H1 (cell line): ENCODE results near the gene PLXNA3. TPM values are rescaled to one million over a fixed set of nuclear protein-coding genes. Genes with fewer than 3 reads are reported as not detected.

Experiments
- ATF2 ChIP-seq: IDR thresholded peaks from 2 replicates; pipeline ENCODE4 v1.6.1; 2012; ENCODE audit warnings: low read length, inconsistent platforms
- SIRT6 ChIP-seq: IDR thresholded peaks from one replicate; pipeline ENCODE4 v1.7.1; 2012; ENCODE audit warnings: low read length, inconsistent platforms
- microRNA-seq, 2 experiments: library from miRNA; unstranded; fragments of <30 nt; microRNA quantifications; one replicate each; pipeline versions ENCODE4 to v1.2.0, GENCODE V29; 2016 to 2020; ENCODE audit warnings: borderline microRNAs expressed in 2 of 2, borderline number of aligned reads in 2 of 2, borderline replicate concordance in 1 of 2
- polyA plus RNA-seq, 7 experiments: library from polyadenylated mRNA; depleted of rRNA in 3 of 7; stranded (reverse) in 5 of 7; unstranded in 2 of 7; fragments of >200 nt in 5 of 7; fragments of 200-250 nt in 2 of 7; gene quantifications; 1 replicate in 5 of 7; 2 replicates in 1 of 7; 4 replicates in 1 of 7; pipeline versions ENCODE4 v1.2.1 to v1.2.3, GENCODE V29; 2011 to 2013; ENCODE audit warnings: missing spikeins in 2 of 7, mixed read lengths in 2 of 7
- small RNA-seq: library from polyadenylated mRNA; stranded (forward); fragments of <200 nt; extraction: miRNeasy Mini kit (QIAGEN cat#:217004); gene quantifications from one replicate; pipeline ENCODE3, GENCODE V24; 2013; ENCODE audit not compliant: insufficient read depth
- total RNA-seq: library from RNA; stranded (reverse); fragmentation: NEBNext Ultra II Directional; extraction: Animal tissue kit (Norgen Biotek cat#: 25700); gene quantifications from 2 replicates; pipeline ENCODE4 v1.2.1, GENCODE V29; 2021

Gene PLXNA3
- total and polyA plus RNA-seq, 2 of the 8 experiments (the other 6 are each of a cell fraction or from before 2014, with no cell fraction given): 10.7 to 18.2 TPM

GRCh38 chrX:154526901-154527675 lies 69.0 kb downstream of the PLXNA3 start (continued):
- no peak for TF ChIP-seq SIRT6
- no peak for TF ChIP-seq ATF2
- TF ChIP-seq, all 59 proteins: peak for 4

Small RNA genes lying within 50 kb of the gene (microRNA-seq; reads per million reads assigned to microRNA genes)
- 0 to 0.41 reads per million in 2 experiments for gene MIR6858

Small RNA genes lying within 50 kb of the gene (small RNA-seq; reads per million reads assigned to genes)
- 0.51 reads per million for gene MIR6858
- gene RN7SL697P: not detected

Other genes starting within 250 kb of the PLXNA3 start
- not detected in 2 replicates for gene OPN1MW2, start 238.5 kb upstream of the PLXNA3 start, total RNA-seq
- gene OPN1MW2, start 238.5 kb upstream of the PLXNA3 start, polyA plus RNA-seq (2011; rRNA removed): not detected in 2 replicates
- gene OPN1MW3, start 200.7 kb upstream of the PLXNA3 start, total RNA-seq: not detected in 2 replicates
- not detected in 2 replicates for gene OPN1MW3, start 200.7 kb upstream of the PLXNA3 start, polyA plus RNA-seq (2011; rRNA removed)
- not detected in 2 replicates for gene TEX28, start 163.2 kb upstream of the PLXNA3 start, total RNA-seq
- not detected in 2 replicates for gene TEX28, start 163.2 kb upstream of the PLXNA3 start, polyA plus RNA-seq (2011; rRNA removed)
- gene TKTL1, start 162.5 kb upstream of the PLXNA3 start, total RNA-seq: not detected in 2 replicates
- gene TKTL1, start 162.5 kb upstream of the PLXNA3 start, polyA plus RNA-seq (2011; rRNA removed): 0.03 and 0.05 TPM in 2 replicates
- 925 and 957 TPM in 2 replicates for gene FLNA, start 83.6 kb upstream of the PLXNA3 start, total RNA-seq
- 315 and 451 TPM in 2 replicates for gene FLNA, start 83.6 kb upstream of the PLXNA3 start, polyA plus RNA-seq (2011; rRNA removed)
- gene EMD, start 79.0 kb upstream of the PLXNA3 start, total RNA-seq: 104 and 109 TPM in 2 replicates
- 45.5 and 128 TPM in 2 replicates for gene EMD, start 79.0 kb upstream of the PLXNA3 start, polyA plus RNA-seq (2011; rRNA removed)
- gene RPL10, start 59.9 kb upstream of the PLXNA3 start, total RNA-seq: 2,633 and 2,739 TPM in 2 replicates
- gene RPL10, start 59.9 kb upstream of the PLXNA3 start, polyA plus RNA-seq (2011; rRNA removed): 4,127 and 4,293 TPM in 2 replicates
- gene DNASE1L1, start 49.0 kb upstream of the PLXNA3 start, total RNA-seq: 8.7 and 10.3 TPM in 2 replicates
- 30.0 and 30.4 TPM in 2 replicates for gene DNASE1L1, start 49.0 kb upstream of the PLXNA3 start, polyA plus RNA-seq (2011; rRNA removed)
- gene TAFAZZIN, start 46.7 kb upstream of the PLXNA3 start, total RNA-seq: 23.9 and 25.3 TPM in 2 replicates
- 28.6 and 42.8 TPM in 2 replicates for gene TAFAZZIN, start 46.7 kb upstream of the PLXNA3 start, polyA plus RNA-seq (2011; rRNA removed)
- gene ATP6AP1, start 29.6 kb upstream of the PLXNA3 start, total RNA-seq: 44.6 and 46.7 TPM in 2 replicates
- gene ATP6AP1, start 29.6 kb upstream of the PLXNA3 start, polyA plus RNA-seq (2011; rRNA removed): 80.8 and 87.8 TPM in 2 replicates
- 83.1 and 85.8 TPM in 2 replicates for gene GDI1, start 21.1 kb upstream of the PLXNA3 start, total RNA-seq
- gene GDI1, start 21.1 kb upstream of the PLXNA3 start, polyA plus RNA-seq (2011; rRNA removed): 136 and 186 TPM in 2 replicates
- 48.7 and 51.7 TPM in 2 replicates for gene FAM50A, start 14.1 kb upstream of the PLXNA3 start, total RNA-seq
- 30.7 and 37.2 TPM in 2 replicates for gene FAM50A, start 14.1 kb upstream of the PLXNA3 start, polyA plus RNA-seq (2011; rRNA removed)
- gene LAGE3, start 21.0 kb downstream of the PLXNA3 start, total RNA-seq: 44.2 and 44.5 TPM in 2 replicates
- gene LAGE3, start 21.0 kb downstream of the PLXNA3 start, polyA plus RNA-seq (2011; rRNA removed): 102 and 110 TPM in 2 replicates
- 31.7 and 34.2 TPM in 2 replicates for gene UBL4A, start 28.3 kb downstream of the PLXNA3 start, total RNA-seq
- gene UBL4A, start 28.3 kb downstream of the PLXNA3 start, polyA plus RNA-seq (2011; rRNA removed): 23.1 and 31.0 TPM in 2 replicates
- 6.8 and 8.2 TPM in 2 replicates for gene SLC10A3, start 32.3 kb downstream of the PLXNA3 start, total RNA-seq
- 9.5 and 11.0 TPM in 2 replicates for gene SLC10A3, start 32.3 kb downstream of the PLXNA3 start, polyA plus RNA-seq (2011; rRNA removed)
- gene FAM3A, start 58.0 kb downstream of the PLXNA3 start, total RNA-seq: 16.2 and 21.7 TPM in 2 replicates
- gene FAM3A, start 58.0 kb downstream of the PLXNA3 start, polyA plus RNA-seq (2011; rRNA removed): 18.6 and 28.1 TPM in 2 replicates
- 55.1 and 61.7 TPM in 2 replicates for gene G6PD, start 88.6 kb downstream of the PLXNA3 start, total RNA-seq
- gene G6PD, start 88.6 kb downstream of the PLXNA3 start, polyA plus RNA-seq (2011; rRNA removed): 47.3 and 88.4 TPM in 2 replicates
- 18.1 and 18.7 TPM in 2 replicates for gene IKBKG, start 89.3 kb downstream of the PLXNA3 start, total RNA-seq
- 17.5 and 33.3 TPM in 2 replicates for gene IKBKG, start 89.3 kb downstream of the PLXNA3 start, polyA plus RNA-seq (2011; rRNA removed)
- gene CTAG1A, start 126.9 kb downstream of the PLXNA3 start, total RNA-seq: not detected in 2 replicates
- not detected in 2 replicates for gene CTAG1A, start 126.9 kb downstream of the PLXNA3 start, polyA plus RNA-seq (2011; rRNA removed)
- not detected in 2 replicates for gene CTAG1B, start 161.0 kb downstream of the PLXNA3 start, total RNA-seq
- gene CTAG1B, start 161.0 kb downstream of the PLXNA3 start, polyA plus RNA-seq (2011; rRNA removed): not detected in 2 replicates
- gene CTAG2, start 195.3 kb downstream of the PLXNA3 start, total RNA-seq: not detected in 2 replicates
- not detected in 2 replicates for gene CTAG2, start 195.3 kb downstream of the PLXNA3 start, polyA plus RNA-seq (2011; rRNA removed)